ENCODE measurements around the gene ITIH4. TPM values are rescaled to one million over a fixed set of nuclear protein-coding genes. Genes with fewer than 3 reads are reported as not detected.

ITIH4 gene
- total RNA-seq, 4 donors from 2014 or later: 3.9 to 8.6 (median 7.5) TPM

GRCh38 chr3:52774901-52775864 is 55.3 kb downstream of the ITIH4 start:
- no peaks in the 10 kb centered on the region for H3K36me3 ChIP-seq
- no peak overlapping the region for H3K4me3 ChIP-seq (replicated peaks in 1 of 3)
- H3K4me1 ChIP-seq: peaks cover 0 to 4% of the 10 kb centered on the region in 2 donors
- no peaks in the 10 kb centered on the region for H3K27me3 ChIP-seq
- no peak for TF ChIP-seq CTCF (IDR thresholded peaks at IDR 0.05)
- no peak for TF ChIP-seq POLR2A (IDR thresholded peaks at IDR 0.05)
- no peaks in the 10 kb centered on the region for H3K9me3 ChIP-seq
- WGBS, 2 donors: 46 to 53% methylated on average over 6 of the region's 6 CpGs
- H3K27ac ChIP-seq: no peak overlapping the region
- peak; percentile 64 to 68 for DNase-seq
- intact Hi-C loops (cut with DNase I): no loop called here

- Histone ChIP-seq H3K4me3 (replicated peaks in 1 of 3) (no peak overlapping the region), H3K27ac (no peak overlapping the region), H3K27me3 (no peaks in the 10 kb centered on the region), H3K36me3 (no peaks in the 10 kb centered on the region), H3K4me1 (peaks cover 8 to 12% of the 10 kb centered on the region in 2 donors), H3K9me3 (no peaks in the 10 kb centered on the region)
- no peak for DNase-seq
- intact Hi-C loops (cut with DNase I): no loop called here
- WGBS, 2 donors: 82 to 85% methylated on average over 8 of the region's 8 CpGs
- no peak for TF ChIP-seq CTCF (IDR thresholded peaks at IDR 0.05)
- TF ChIP-seq POLR2A (IDR thresholded peaks at IDR 0.05): no peak
These were observed 56.3 kb downstream of the ITIH4 start for GRCh38 chr3:52774066-52774713.

- TF ChIP-seq CTCF (IDR thresholded peaks at IDR 0.05) (no peak), POLR2A (IDR thresholded peaks at IDR 0.05) (no peak)
- no peak for DNase-seq
- Histone ChIP-seq H3K27ac (no peak overlapping the region), H3K27me3 (no peaks in the 10 kb centered on the region), H3K36me3 (no peaks in the 10 kb centered on the region), H3K4me1 (peaks cover 12% of the 10 kb centered on the region in 2 donors), H3K4me3 (replicated peaks in 1 of 3) (no peak overlapping the region), H3K9me3 (no peaks in the 10 kb centered on the region)
- intact Hi-C loops (cut with DNase I): no loop called here
- WGBS, 2 donors: 92 to 94% methylated on average over 13 of the region's 13 CpGs
These were observed 57.0 kb downstream of the ITIH4 start for GRCh38 chr3:52773361-52774065.

GRCh38 chr3:52771702-52772101 is 58.8 kb downstream of the ITIH4 start:
- Histone ChIP-seq H3K4me3 (replicated peaks in 1 of 3) (no peak overlapping the region), H3K4me1 (peaks cover 12% of the 10 kb centered on the region in 2 donors), H3K36me3 (no peaks in the 10 kb centered on the region), H3K27me3 (no peaks in the 10 kb centered on the region), H3K27ac (no peak overlapping the region), H3K9me3 (no peaks in the 10 kb centered on the region)
- intact Hi-C loops (cut with DNase I): no loop called here
- TF ChIP-seq POLR2A (IDR thresholded peaks at IDR 0.05) (no peak), CTCF (IDR thresholded peaks at IDR 0.05) (no peak)
- WGBS, 2 donors: 90 to 93% methylated on average over 10 of the region's 10 CpGs
- DNase-seq: no peak

Measured in thyroid gland (tissue), 4 donors.